Endodermal cell (in vitro differentiated cells): ENCODE results near the gene CCDC185. TPM values are rescaled to one million over a fixed set of nuclear protein-coding genes. Genes with fewer than 3 reads are reported as not detected.

Experiments used
- DNase-seq: peaks from one replicate; pipeline ENCODE4 v3.0.0-alpha.2; 2017
- H3K27ac ChIP-seq: 2 replicates; pipeline ENCODE4 v1.5.1; 2013; ENCODE audit warnings: mild to moderate bottlenecking, low read depth, low read length, moderate library complexity
- H3K27me3 ChIP-seq: 2 replicates; pipeline ENCODE4 v1.6.1; 2013; ENCODE audit warnings: mild to moderate bottlenecking, low read length, moderate library complexity; ENCODE audit not compliant: insufficient read depth, control insufficient read depth, poor library complexity, severe bottlenecking
- H3K36me3 ChIP-seq: 2 replicates; pipeline ENCODE4 v1.7.0; 2013; ENCODE audit warnings: mild to moderate bottlenecking, low read length, moderate library complexity; ENCODE audit not compliant: control insufficient read depth, insufficient read depth
- H3K4me1 ChIP-seq: one replicate; pipeline ENCODE4 v1.7.0; 2013; ENCODE audit warnings: low read length; ENCODE audit not compliant: control insufficient read depth, insufficient read depth
- H3K4me3 ChIP-seq: 2 replicates; pipeline ENCODE4 v1.5.1; 2013; ENCODE audit warnings: mild to moderate bottlenecking, low read length, moderate library complexity
- H3K9ac ChIP-seq: 2 replicates; pipeline ENCODE4 v1.6.1; 2013; ENCODE audit warnings: mild to moderate bottlenecking, low read length, moderate library complexity; ENCODE audit not compliant: poor library complexity, severe bottlenecking; ENCODE audit errors: extremely low read depth
- H3K9me3 ChIP-seq: 2 replicates; pipeline ENCODE4 v1.6.1; 2013; ENCODE audit warnings: mild to moderate bottlenecking, low read length, moderate library complexity; ENCODE audit not compliant: control insufficient read depth
- H3K27ac Mint-ChIP-seq: 2 replicates; pipeline ENCODE4 v1.8.0; 2020; ENCODE audit warnings: mixed read lengths
- H3K27me3 Mint-ChIP-seq: 2 replicates; pipeline ENCODE4 v1.8.0; 2021; ENCODE audit warnings: mild to moderate bottlenecking, mixed read lengths; ENCODE audit not compliant: insufficient read depth
- H3K36me3 Mint-ChIP-seq: 2 replicates; pipeline ENCODE4 v1.8.0; 2020; ENCODE audit warnings: low read depth, mixed read lengths
- H3K4me1 Mint-ChIP-seq: 2 replicates; pipeline ENCODE4 v1.8.0; 2020; ENCODE audit warnings: mixed read lengths
- H3K4me3 Mint-ChIP-seq: 2 replicates; pipeline ENCODE4 v1.8.0; 2020; ENCODE audit warnings: mild to moderate bottlenecking, moderate library complexity, mixed read lengths
- H3K9me3 Mint-ChIP-seq: 2 replicates; pipeline ENCODE4 v1.8.0; 2020; ENCODE audit warnings: mild to moderate bottlenecking, mixed read lengths
- WGBS, 2 experiments: methylation state at CpG; one replicate each; pipeline versions ENCODE4 v1.1.5 to v1.1.7; 2013; ENCODE audit warnings: missing lambda C conversion rate in 2 of 2, mixed read lengths in 1 of 2; ENCODE audit not compliant: insufficient coverage in 1 of 2, insufficient read length in 1 of 2; 5-methylcytosine and 5-hydroxymethylcytosine counted together
- total RNA-seq, 2 donors: library from RNA; stranded (reverse); fragmentation: NEBNext Ultra II Directional in 1 of 2; extraction: Animal tissue kit (Norgen Biotek cat#: 25700) in 1 of 2; gene quantifications; 2 replicates in 1 of 2; 3 replicates in 1 of 2; pipeline ENCODE4 v1.2.1, GENCODE V29; 2021
- TF ChIP-seq, protein P1 (sequence below): fragments of 200-600 bp; sonication (generic); conservative IDR thresholded peaks from 2 replicates; pipeline ENCODE4 v1.5.0; 2021; ENCODE audit warnings: antibody characterized with exemption, mild to moderate bottlenecking

Gene CCDC185
- total RNA-seq, 2 donors from 2014 or later = not detected

DNA sequence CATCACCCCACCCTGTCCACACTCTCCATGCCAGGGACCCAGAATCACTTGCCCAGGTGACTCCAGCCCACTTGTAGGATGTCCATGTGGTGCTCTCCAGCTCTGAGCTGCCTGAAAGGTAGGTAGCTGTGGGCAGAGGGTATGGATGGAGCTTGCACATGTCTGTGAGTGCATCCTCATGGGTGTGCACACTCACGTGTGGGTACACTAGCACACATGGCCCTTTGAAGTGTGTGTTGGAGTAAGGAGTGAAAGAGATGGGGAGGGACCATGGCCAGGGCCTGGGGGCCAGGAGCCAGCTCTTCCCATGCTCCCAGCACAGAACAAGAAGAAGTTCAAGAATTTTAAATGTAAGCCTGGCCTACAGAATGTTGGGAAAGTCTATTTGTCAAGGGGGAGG lies 50.2 kb downstream of the CCDC185 start:
- H3K27me3 Mint-ChIP-seq = peaks cover 17% of the 10 kb centered on the region

GRCh38 chr1:223444411-223444810 lies 51.2 kb downstream of the CCDC185 start:
- no peak overlapping the region for H3K4me3 Mint-ChIP-seq
- DNase-seq = no peak
- no peaks in the 10 kb centered on the region for H3K4me1 Mint-ChIP-seq
- H3K27me3 Mint-ChIP-seq = peaks cover 17% of the 10 kb centered on the region
- Histone ChIP-seq H3K9ac (no peak overlapping the region), H3K36me3 (no peaks in the 10 kb centered on the region), H3K27ac (no peak overlapping the region), H3K4me3 (no peak overlapping the region), H3K9me3 (peaks cover 8% of the 10 kb centered on the region), H3K4me1 (no peaks in the 10 kb centered on the region), H3K27me3 (peaks cover 22% of the 10 kb centered on the region)
- WGBS, 2 experiments = 92% methylated on average over 7 of the region's 7 CpGs; no CpG with 5 or more reads in 1 of the 2 experiments
- H3K36me3 Mint-ChIP-seq = no peaks in the 10 kb centered on the region
- no peak overlapping the region for H3K27ac Mint-ChIP-seq
- TF ChIP-seq, protein P1, sequence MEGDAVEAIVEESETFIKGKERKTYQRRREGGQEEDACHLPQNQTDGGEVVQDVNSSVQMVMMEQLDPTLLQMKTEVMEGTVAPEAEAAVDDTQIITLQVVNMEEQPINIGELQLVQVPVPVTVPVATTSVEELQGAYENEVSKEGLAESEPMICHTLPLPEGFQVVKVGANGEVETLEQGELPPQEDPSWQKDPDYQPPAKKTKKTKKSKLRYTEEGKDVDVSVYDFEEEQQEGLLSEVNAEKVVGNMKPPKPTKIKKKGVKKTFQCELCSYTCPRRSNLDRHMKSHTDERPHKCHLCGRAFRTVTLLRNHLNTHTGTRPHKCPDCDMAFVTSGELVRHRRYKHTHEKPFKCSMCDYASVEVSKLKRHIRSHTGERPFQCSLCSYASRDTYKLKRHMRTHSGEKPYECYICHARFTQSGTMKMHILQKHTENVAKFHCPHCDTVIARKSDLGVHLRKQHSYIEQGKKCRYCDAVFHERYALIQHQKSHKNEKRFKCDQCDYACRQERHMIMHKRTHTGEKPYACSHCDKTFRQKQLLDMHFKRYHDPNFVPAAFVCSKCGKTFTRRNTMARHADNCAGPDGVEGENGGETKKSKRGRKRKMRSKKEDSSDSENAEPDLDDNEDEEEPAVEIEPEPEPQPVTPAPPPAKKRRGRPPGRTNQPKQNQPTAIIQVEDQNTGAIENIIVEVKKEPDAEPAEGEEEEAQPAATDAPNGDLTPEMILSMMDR = no peak
- peaks cover 51% of the 10 kb centered on the region for H3K9me3 Mint-ChIP-seq

More for the DNA sequence above, 50.2 kb downstream of the CCDC185 start:
- Mint-ChIP-seq H3K4me1 (no peaks in the 10 kb centered on the region), H3K27ac (no peak overlapping the region), H3K36me3 (no peaks in the 10 kb centered on the region), H3K4me3 (no peak overlapping the region), H3K9me3 (peaks cover 49% of the 10 kb centered on the region)
- Histone ChIP-seq H3K9ac (no peak overlapping the region), H3K27me3 (peaks cover 22% of the 10 kb centered on the region), H3K27ac (no peak overlapping the region), H3K36me3 (no peaks in the 10 kb centered on the region), H3K4me3 (no peak overlapping the region), H3K4me1 (no peaks in the 10 kb centered on the region), H3K9me3 (peaks cover 8% of the 10 kb centered on the region)
- TF ChIP-seq, protein P1 = no peak
- DNase-seq = no peak
- 78% methylated on average over 1 of the region's 1 CpG; no CpG with 5 or more reads in 1 of the 2 experiments for WGBS, 2 experiments

Other genes starting within 250 kb of the CCDC185 start
- gene SUSD4, start 29.2 kb upstream of the CCDC185 start, total RNA-seq = under 1 TPM; 0.58 to 0.92 TPM